ENCODE measurements around the gene SYTL1.

The SYTL1 gene

GRCh38 chr1:27388337-27389005 lies 46.6 kb downstream of the SYTL1 start:
- H3K27ac ChIP-seq, result peak overlapping the region; percentile 49
- H3K79me2 ChIP-seq, result no peaks in the 10 kb centered on the region
- TF ChIP-seq CTCF (IDR thresholded peaks at IDR 0.05), result peak; percentile 78
- no peaks in the 10 kb centered on the region for H3K9me3 ChIP-seq (ENCODE audit: control insufficient read depth, low read length)
- no peaks in the 10 kb centered on the region for H3K27me3 ChIP-seq (ENCODE audit: control insufficient read depth, insufficient read depth, low read length)
- no peak overlapping the region for H3K9ac ChIP-seq
- no peaks in the 10 kb centered on the region for H3K36me3 ChIP-seq (ENCODE audit: control insufficient read depth, insufficient read depth, low read length)
- H3K4me1 ChIP-seq, result peaks cover 4% of the 10 kb centered on the region
- no peak overlapping the region for H3K4me2 ChIP-seq (ENCODE audit: low read length)
- H2AFZ ChIP-seq, result no peak overlapping the region
- H3K4me3 ChIP-seq (ENCODE audit: low read depth, low read length), result no peak overlapping the region

GRCh38 chr1:27391511-27392095 lies 49.8 kb downstream of the SYTL1 start:
- H3K36me3 ChIP-seq (ENCODE audit: control insufficient read depth, insufficient read depth, low read length), result no peaks in the 10 kb centered on the region
- no peaks in the 10 kb centered on the region for H3K27me3 ChIP-seq (ENCODE audit: control insufficient read depth, insufficient read depth, low read length)
- TF ChIP-seq CTCF (IDR thresholded peaks at IDR 0.05), result no peak
- H3K4me1 ChIP-seq, result peaks cover 4% of the 10 kb centered on the region
- H3K9me3 ChIP-seq (ENCODE audit: control insufficient read depth, low read length), result no peaks in the 10 kb centered on the region
- H3K27ac ChIP-seq, result peak overlapping the region; percentile 73
- peak overlapping the region; percentile 88 for H3K4me2 ChIP-seq (ENCODE audit: low read length)
- peak overlapping the region; percentile 68 for H2AFZ ChIP-seq
- no peak overlapping the region for H3K9ac ChIP-seq
- peak overlapping the region; percentile 55 for H3K4me3 ChIP-seq (ENCODE audit: low read depth, low read length)
- no peaks in the 10 kb centered on the region for H3K79me2 ChIP-seq

GRCh38 chr1:27392096-27392777 lies 50.4 kb downstream of the SYTL1 start, which contains the start of gene GPR3:
GPR3 (plus strand) TSS chr1:27392622; CDS start chr1:27393799, 1,177 bp downstream.
- Histone ChIP-seq H3K27ac (peak within 1 kb of the TSS; percentile 71), H3K79me2 (no peaks in the 10 kb centered on the region), H3K4me3 (ENCODE audit: low read depth, low read length) (peak within 1 kb of the TSS; percentile 55), H3K27me3 (ENCODE audit: control insufficient read depth, insufficient read depth, low read length) (no peaks in the 10 kb centered on the region), H3K9me3 (ENCODE audit: control insufficient read depth, low read length) (no peaks in the 10 kb centered on the region), H2AFZ (peak within 1 kb of the TSS; percentile 68), H3K4me1 (peaks cover 4% of the 10 kb centered on the region), H3K9ac (no peak within 1 kb of the TSS), H3K36me3 (ENCODE audit: control insufficient read depth, insufficient read depth, low read length) (no peaks in the 10 kb centered on the region), H3K4me2 (ENCODE audit: low read length) (peak within 1 kb of the TSS; percentile 88)
- peak; percentile 47 for TF ChIP-seq CTCF (IDR thresholded peaks at IDR 0.05)

- Histone ChIP-seq H3K79me2 (no peaks in the 10 kb centered on the region), H3K9ac (no peak overlapping the region), H3K27ac (no peak overlapping the region), H3K27me3 (ENCODE audit: control insufficient read depth, insufficient read depth, low read length) (no peaks in the 10 kb centered on the region), H2AFZ (peak overlapping the region; percentile 68), H3K4me2 (ENCODE audit: low read length) (peak overlapping the region; percentile 88), H3K9me3 (ENCODE audit: control insufficient read depth, low read length) (no peaks in the 10 kb centered on the region), H3K4me3 (ENCODE audit: low read depth, low read length) (peak overlapping the region; percentile 55), H3K36me3 (ENCODE audit: control insufficient read depth, insufficient read depth, low read length) (no peaks in the 10 kb centered on the region), H3K4me1 (peaks cover 4% of the 10 kb centered on the region)
- TF ChIP-seq CTCF (IDR thresholded peaks at IDR 0.05), result no peak
Measured at GRCh38 chr1:27392778-27393635, 51.2 kb downstream of the SYTL1 start.
